AG10803 (cell line): Measurements from ENCODE around the gene KCNA10.

Source experiments
- DNase-seq: peaks from one replicate; pipeline ENCODE4 v3.0.0; 2010; ENCODE audit warnings: low read depth
- H3K4me3 ChIP-seq: 2 replicates; pipeline ENCODE4 v1.5.1; 2011; ENCODE audit warnings: mild to moderate bottlenecking, low read length, control low read depth
- CTCF ChIP-seq: conservative IDR thresholded peaks from 2 replicates; pipeline ENCODE4 v1.5.1; 2011; ENCODE audit warnings: mild to moderate bottlenecking, low read length, control low read depth, inconsistent platforms

Gene KCNA10

GRCh38 chr1:110492573-110492972 is 26.4 kb downstream of the KCNA10 start:
- no peak for TF ChIP-seq CTCF
- H3K4me3 ChIP-seq, result no peak overlapping the region
- no peak for DNase-seq

- peak; percentile 4 for DNase-seq
- TF ChIP-seq CTCF, result no peak
- no peak overlapping the region for H3K4me3 ChIP-seq
Measured at GRCh38 chr1:110490791-110491451, 28.1 kb downstream of the KCNA10 start.

GRCh38 chr1:110489973-110490542 is 28.9 kb downstream of the KCNA10 start:
- no peak for DNase-seq
- H3K4me3 ChIP-seq, result no peak overlapping the region
- TF ChIP-seq CTCF, result no peak

GRCh38 chr1:110489406-110489805 is 29.6 kb downstream of the KCNA10 start:
- DNase-seq, result no peak
- TF ChIP-seq CTCF, result no peak
- no peak overlapping the region for H3K4me3 ChIP-seq

GRCh38 chr1:110488867-110489266 is 30.1 kb downstream of the KCNA10 start:
- no peak for TF ChIP-seq CTCF
- DNase-seq, result no peak
- H3K4me3 ChIP-seq, result no peak overlapping the region

GRCh38 chr1:110488161-110488560 is 30.8 kb downstream of the KCNA10 start:
- H3K4me3 ChIP-seq, result no peak overlapping the region
- no peak for TF ChIP-seq CTCF
- no peak for DNase-seq

GRCh38 chr1:110487726-110488125 is 31.2 kb downstream of the KCNA10 start:
- no peak for TF ChIP-seq CTCF
- no peak overlapping the region for H3K4me3 ChIP-seq
- DNase-seq, result no peak
